Mesothelial cell of epicardium (in vitro differentiated cells): ENCODE results near the gene NELFB. TPM values are rescaled to one million over a fixed set of nuclear protein-coding genes. Genes with fewer than 3 reads are reported as not detected.

Experiments
- DNase-seq, 2 experiments: peaks; one replicate each; pipeline ENCODE4 v3.0.0; 2021; ENCODE audit warnings: low spot score in 2 of 2; ENCODE audit not compliant: unreplicated experiment in 2 of 2
- H3K27ac Mint-ChIP-seq: 2 replicates; pipeline ENCODE4 v1.8.0; 2021; ENCODE audit warnings: mixed read lengths
- H3K27me3 Mint-ChIP-seq: 2 replicates; pipeline ENCODE4 v1.8.0; 2021; ENCODE audit warnings: low read depth, mixed read lengths
- H3K36me3 Mint-ChIP-seq: 2 replicates; pipeline ENCODE4 v1.8.0; 2021; ENCODE audit warnings: mixed read lengths
- H3K4me1 Mint-ChIP-seq: 2 replicates; pipeline ENCODE4 v1.8.0; 2021; ENCODE audit warnings: mixed read lengths
- H3K4me3 Mint-ChIP-seq: 2 replicates; pipeline ENCODE4 v1.8.0; 2021; ENCODE audit warnings: mild to moderate bottlenecking, moderate library complexity, mixed read lengths
- H3K9me3 Mint-ChIP-seq: 2 replicates; pipeline ENCODE4 v1.8.0; 2021; ENCODE audit warnings: mixed read lengths
- CTCF ChIP-seq: fragments of 200-600 bp; sonication (generic); IDR thresholded peaks from one replicate; pipeline ENCODE4 v1.5.0; 2021; ENCODE audit warnings: antibody characterized with exemption; ENCODE audit not compliant: unreplicated experiment
- total RNA-seq: library from RNA; stranded (reverse); gene quantifications from 3 replicates; pipeline ENCODE4 v1.2.1, GENCODE V29; 2021

NELFB gene
- total RNA-seq, 1 donor from 2014 or later, result 53.3 TPM

- Mint-ChIP-seq H3K36me3 (no peaks in the 10 kb centered on the region), H3K4me1 (peaks cover 5% of the 10 kb centered on the region), H3K4me3 (no peak overlapping the region), H3K27ac (no peak overlapping the region), H3K27me3 (peaks cover 2% of the 10 kb centered on the region), H3K9me3 (no peaks in the 10 kb centered on the region)
- no peak for TF ChIP-seq CTCF
- no peak for DNase-seq
These were observed 22.6 kb upstream of the NELFB start for GRCh38 chr9:137232510-137232909.

- H3K27ac Mint-ChIP-seq, result no peak overlapping the region
- peaks cover 5% of the 10 kb centered on the region for H3K4me1 Mint-ChIP-seq
- no peak overlapping the region for H3K4me3 Mint-ChIP-seq
- no peaks in the 10 kb centered on the region for H3K36me3 Mint-ChIP-seq
- DNase-seq, result no peak
- TF ChIP-seq CTCF, result no peak
- H3K27me3 Mint-ChIP-seq, result no peaks in the 10 kb centered on the region
- H3K9me3 Mint-ChIP-seq, result no peaks in the 10 kb centered on the region
These were observed 21.8 kb upstream of the NELFB start for GRCh38 chr9:137233143-137233980.

- H3K4me1 Mint-ChIP-seq, result peaks cover 10% of the 10 kb centered on the region
- no peaks in the 10 kb centered on the region for H3K36me3 Mint-ChIP-seq
- no peaks in the 10 kb centered on the region for H3K27me3 Mint-ChIP-seq
- H3K4me3 Mint-ChIP-seq, result no peak overlapping the region
- H3K27ac Mint-ChIP-seq, result no peak overlapping the region
- no peak for TF ChIP-seq CTCF
- H3K9me3 Mint-ChIP-seq, result no peaks in the 10 kb centered on the region
- no peak for DNase-seq
These were observed 21.0 kb upstream of the NELFB start for GRCh38 chr9:137234055-137234697.

GRCh38 chr9:137234758-137235423, 20.2 kb upstream of the NELFB start:
- Mint-ChIP-seq H3K4me3 (no peak overlapping the region), H3K27me3 (no peaks in the 10 kb centered on the region), H3K36me3 (no peaks in the 10 kb centered on the region), H3K9me3 (no peaks in the 10 kb centered on the region), H3K4me1 (peaks cover 15% of the 10 kb centered on the region), H3K27ac (no peak overlapping the region)
- no peak for DNase-seq
- TF ChIP-seq CTCF, result no peak

GRCh38 chr9:137235424-137236237, 19.5 kb upstream of the NELFB start:
- H3K27ac Mint-ChIP-seq, result no peak overlapping the region
- no peak for DNase-seq
- TF ChIP-seq CTCF, result no peak
- H3K27me3 Mint-ChIP-seq, result no peaks in the 10 kb centered on the region
- H3K4me3 Mint-ChIP-seq, result no peak overlapping the region
- no peaks in the 10 kb centered on the region for H3K36me3 Mint-ChIP-seq
- peaks cover 17% of the 10 kb centered on the region for H3K4me1 Mint-ChIP-seq
- H3K9me3 Mint-ChIP-seq, result no peaks in the 10 kb centered on the region
